Parietal lobe (tissue), 2 donors: ENCODE measurements around the gene GNG7. TPM values are rescaled to one million over a fixed set of nuclear protein-coding genes. Genes with fewer than 3 reads are reported as not detected.

Experiments
- small RNA-seq: library from RNA; depleted of rRNA; stranded (forward); fragments of <200 nt; gene quantifications from one replicate; pipeline ENCODE3, GENCODE V24; 2014; ENCODE audit warnings: low replicate concordance
- total RNA-seq: library from RNA; depleted of rRNA; stranded (reverse); fragments of >200 nt; gene quantifications from one replicate; pipeline ENCODE4 v1.2.3, GENCODE V29; 2014

Gene GNG7
- 5.6 TPM for total RNA-seq

GRCh38 chr19:2702170-2703076 lies at the start of gene GNG7:
Gene GNG7 (minus strand): TSS chr19:2702694. CDS start chr19:2520688, 182,006 bp downstream.

GRCh38 chr19:2739602-2740313 lies 37.3 kb upstream of the GNG7 start, which contains the start of gene SLC39A3:
Gene SLC39A3 (minus strand): TSS chr19:2740017. CDS start chr19:2737257, 2,760 bp downstream.

GRCh38 chr19:2720777-2721569 lies 18.5 kb upstream of the GNG7 start, which contains the start of gene DIRAS1:
Gene DIRAS1 (minus strand): TSS chr19:2721372. CDS start chr19:2717806, 3,566 bp downstream.

GRCh38 chr19:2475702-2476450 lies 226.6 kb downstream of the GNG7 start, which contains the start of gene GADD45B:
Gene GADD45B (plus strand): TSS chr19:2476127. CDS start chr19:2476359, 232 bp downstream.

Small RNA genes within 50 kb of the gene (small RNA-seq; reads per million reads assigned to genes)
- not detected for gene MIR7850
- gene RN7SL121P, result not detected
- not detected for gene RNU6-993P

Other genes starting within 250 kb of the GNG7 start
- gene LMNB2, start 245.7 kb downstream of the GNG7 start, total RNA-seq, result 40.7 TPM
- 2.8 TPM for gene GADD45B, start 226.6 kb downstream of the GNG7 start, total RNA-seq
- 23.8 TPM for gene DIRAS1, start 18.7 kb upstream of the GNG7 start, total RNA-seq
- gene SLC39A3, start 37.3 kb upstream of the GNG7 start, total RNA-seq, result 22.5 TPM
- gene SGTA, start 80.6 kb upstream of the GNG7 start, total RNA-seq, result 40.4 TPM
- gene THOP1, start 82.8 kb upstream of the GNG7 start, total RNA-seq, result 40.7 TPM
- 15.7 TPM for gene ZNF554, start 117.2 kb upstream of the GNG7 start, total RNA-seq
- 27.9 TPM for gene ZNF555, start 138.8 kb upstream of the GNG7 start, total RNA-seq
- gene ZNF556, start 164.6 kb upstream of the GNG7 start, total RNA-seq, result not detected
- 4.4 TPM for gene ZNF57, start 198.2 kb upstream of the GNG7 start, total RNA-seq
- gene ZNF77, start 242.3 kb upstream of the GNG7 start, total RNA-seq, result 9.7 TPM